ENCODE results near the gene DIS3L.
"Not testable (repeated sequence)": the region's sequence is repeated elsewhere in the genome, so short reads cannot be mapped to it uniquely, and the experiment has no call there.

Gene DIS3L

GRCh38 chr15:66312144-66312543 is 18.8 kb downstream of the DIS3L start:
- no peak for DNase-seq

DNA sequence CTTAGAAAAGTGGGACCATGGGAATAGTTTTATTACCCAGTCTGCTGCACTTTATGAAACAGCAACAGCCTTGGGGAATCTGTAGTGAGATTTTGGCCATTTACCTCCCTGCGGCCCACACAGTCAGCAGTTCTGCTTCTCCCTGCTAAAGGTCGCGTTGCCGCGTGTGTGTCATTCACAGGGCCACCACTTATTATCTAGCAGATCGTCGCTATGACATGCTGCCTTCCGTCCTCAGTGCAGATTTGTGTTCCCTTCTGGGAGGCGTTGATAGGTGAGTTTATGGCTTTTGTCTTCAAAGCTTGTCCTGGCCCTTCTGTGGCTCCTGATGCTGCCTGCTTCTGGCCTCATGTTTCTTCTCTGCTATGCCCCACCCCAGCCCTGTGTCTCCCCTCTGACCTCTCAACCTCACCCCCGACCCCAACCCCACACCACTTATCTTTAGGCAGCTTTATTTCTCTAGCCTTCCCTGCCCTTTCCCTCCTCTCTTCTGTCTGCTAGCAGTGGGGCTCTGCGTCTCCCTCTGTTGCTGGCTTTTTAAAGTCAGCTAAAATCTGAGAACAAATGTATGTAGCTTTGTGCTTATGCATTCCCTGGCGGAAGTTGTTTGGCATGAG is 30.1 kb downstream of the DIS3L start:
- no peak for DNase-seq

DNA sequence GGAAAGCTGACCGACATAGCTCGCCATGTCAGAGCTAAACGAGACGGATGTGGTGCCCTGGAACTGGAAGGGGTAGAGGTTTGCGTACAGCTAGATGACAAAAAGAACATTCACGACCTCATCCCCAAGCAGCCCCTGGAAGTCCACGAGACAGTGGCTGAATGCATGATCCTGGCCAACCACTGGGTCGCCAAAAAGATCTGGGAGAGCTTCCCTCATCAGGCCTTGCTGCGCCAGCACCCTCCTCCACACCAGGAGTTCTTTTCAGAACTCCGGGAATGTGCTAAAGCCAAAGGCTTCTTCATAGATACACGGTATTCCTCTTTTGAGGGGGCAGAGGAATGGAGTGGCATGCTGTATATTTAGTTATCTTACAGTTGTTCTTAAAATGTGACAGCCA is 32.7 kb downstream of the DIS3L start:
- no peak for DNase-seq

- DNase-seq, result no peak
Measured at GRCh38 chr15:66327736-66328135, 34.4 kb downstream of the DIS3L start.

GRCh38 chr15:66328771-66329170 is 35.4 kb downstream of the DIS3L start:
- no peak for DNase-seq

DNA sequence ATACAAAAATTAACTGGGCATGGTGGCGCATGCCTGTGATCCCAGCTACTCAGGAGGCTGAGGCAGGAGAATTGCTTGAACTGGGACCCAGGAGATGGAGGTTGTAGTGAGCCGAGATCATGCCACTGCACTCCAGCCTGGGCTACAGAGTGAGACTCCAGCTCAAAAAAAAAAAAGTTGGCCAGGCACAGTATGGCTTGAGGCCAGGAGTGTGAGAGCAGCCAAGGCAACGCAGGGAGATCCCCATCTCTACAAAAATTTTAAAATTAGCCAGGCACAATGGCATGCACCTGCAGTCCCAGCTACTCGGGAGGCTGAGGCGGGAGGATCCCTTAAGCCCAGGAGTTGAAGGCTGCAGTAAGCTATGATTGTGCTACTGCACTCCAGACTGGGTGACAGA is 55.2 kb downstream of the DIS3L start:
- DNase-seq, result not testable (repeated sequence)

DNA sequence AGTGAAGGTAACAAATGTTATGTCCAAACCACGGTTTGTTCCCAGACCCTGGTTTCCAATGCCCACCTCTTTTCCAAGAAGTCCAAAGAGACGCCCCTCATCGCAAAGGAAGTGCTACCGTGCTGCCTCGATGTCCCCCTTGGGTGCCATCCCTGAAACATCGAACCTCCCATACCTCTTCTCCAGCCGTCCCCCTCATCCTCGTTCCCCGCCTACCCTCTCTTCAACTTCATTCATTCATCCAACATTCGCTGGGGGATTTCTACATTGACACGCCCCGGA is 62.6 kb downstream of the DIS3L start:
- no peak for DNase-seq

GRCh38 chr15:66356359-66357236 is 63.2 kb downstream of the DIS3L start, which contains the start of gene TIPIN:
Gene TIPIN (minus strand): TSS chr15:66356685. CDS start chr15:66352947, 3,738 bp downstream.
- peak; percentile 97 for DNase-seq

DNA sequence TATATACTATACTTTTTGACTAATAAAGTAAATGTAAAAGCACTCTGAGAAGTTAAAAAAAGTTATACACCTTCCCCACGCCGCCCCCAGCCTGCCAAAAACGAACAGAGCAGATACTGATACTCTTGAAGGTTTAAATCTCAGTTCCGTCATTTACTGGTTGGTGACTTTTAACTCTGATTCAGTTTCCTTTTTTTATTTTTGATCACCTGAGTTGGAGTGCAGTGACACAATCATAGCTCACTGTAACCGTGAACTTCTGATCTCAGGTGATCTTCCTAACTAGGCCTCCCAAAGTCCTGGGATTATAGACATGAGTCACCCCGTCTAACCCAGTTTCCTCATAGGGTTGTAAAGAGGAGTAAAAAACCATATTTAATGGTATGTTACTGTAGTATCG is 66.4 kb downstream of the DIS3L start:
- no peak for DNase-seq

DNA sequence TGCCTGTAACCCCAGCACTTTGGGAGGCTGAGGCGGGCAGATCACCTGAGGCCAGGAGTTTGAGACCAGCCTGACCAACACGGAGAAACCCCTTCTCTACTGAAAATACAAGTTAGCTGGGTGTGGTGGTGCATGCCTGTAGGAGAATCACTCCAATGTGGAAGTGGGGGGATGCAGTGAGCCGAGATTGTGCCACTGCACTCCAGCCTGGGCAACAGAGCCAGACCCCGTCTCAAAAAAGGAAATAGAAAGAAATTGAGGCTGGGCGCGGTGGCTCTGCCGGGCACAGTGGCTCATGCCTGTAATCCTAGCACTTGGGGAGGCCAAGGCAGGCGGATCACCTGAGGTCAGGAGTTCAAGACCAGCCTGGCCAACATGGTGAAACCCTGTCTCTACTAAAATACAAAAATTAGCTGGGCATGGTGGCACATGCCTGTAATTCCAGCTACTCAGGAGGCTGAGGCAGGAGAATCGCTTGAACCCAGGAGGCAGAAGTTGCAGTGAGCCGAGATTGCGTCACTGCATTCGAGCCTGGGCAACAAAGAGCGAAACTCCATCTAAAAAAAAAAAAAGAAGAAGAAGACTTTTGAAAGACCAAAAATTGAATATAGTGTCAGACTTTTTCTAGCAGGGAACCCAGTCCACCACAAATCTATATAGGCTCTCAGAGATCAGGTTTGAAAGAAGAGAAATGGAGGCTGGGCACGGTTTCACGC is 68.5 kb downstream of the DIS3L start:
- DNase-seq, result not testable (repeated sequence)

- DNase-seq, result no peak
Measured at GRCh38 chr15:66362776-66363175, 69.4 kb downstream of the DIS3L start.

DNA sequence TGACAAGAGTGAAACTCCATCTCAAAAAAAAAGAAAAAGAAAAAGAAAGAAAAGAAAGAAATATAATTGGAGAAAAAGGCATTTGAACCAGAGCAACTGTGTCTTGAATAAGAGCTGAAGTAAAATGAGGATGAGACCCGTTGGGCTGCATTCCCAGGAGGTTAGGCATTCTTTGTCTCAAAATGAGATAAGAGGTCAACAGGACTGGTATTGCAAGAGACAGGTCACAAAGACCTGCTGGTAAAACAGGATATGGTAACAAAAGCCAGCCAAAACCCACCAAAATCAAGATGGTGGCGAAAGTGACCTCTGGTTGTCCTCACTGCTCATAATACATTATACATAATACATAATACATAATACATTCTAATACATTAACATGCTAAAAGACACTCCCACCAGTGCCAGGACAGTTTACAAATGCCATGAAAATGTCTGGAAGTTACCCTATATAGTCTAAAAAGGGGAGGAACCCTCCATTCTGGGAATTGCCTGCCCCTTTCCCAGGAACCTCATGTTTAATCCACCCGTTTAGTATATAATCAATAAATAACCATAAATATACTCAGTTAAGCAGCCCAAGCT is 71.7 kb downstream of the DIS3L start:
- DNase-seq, result peak; percentile 83

DNA sequence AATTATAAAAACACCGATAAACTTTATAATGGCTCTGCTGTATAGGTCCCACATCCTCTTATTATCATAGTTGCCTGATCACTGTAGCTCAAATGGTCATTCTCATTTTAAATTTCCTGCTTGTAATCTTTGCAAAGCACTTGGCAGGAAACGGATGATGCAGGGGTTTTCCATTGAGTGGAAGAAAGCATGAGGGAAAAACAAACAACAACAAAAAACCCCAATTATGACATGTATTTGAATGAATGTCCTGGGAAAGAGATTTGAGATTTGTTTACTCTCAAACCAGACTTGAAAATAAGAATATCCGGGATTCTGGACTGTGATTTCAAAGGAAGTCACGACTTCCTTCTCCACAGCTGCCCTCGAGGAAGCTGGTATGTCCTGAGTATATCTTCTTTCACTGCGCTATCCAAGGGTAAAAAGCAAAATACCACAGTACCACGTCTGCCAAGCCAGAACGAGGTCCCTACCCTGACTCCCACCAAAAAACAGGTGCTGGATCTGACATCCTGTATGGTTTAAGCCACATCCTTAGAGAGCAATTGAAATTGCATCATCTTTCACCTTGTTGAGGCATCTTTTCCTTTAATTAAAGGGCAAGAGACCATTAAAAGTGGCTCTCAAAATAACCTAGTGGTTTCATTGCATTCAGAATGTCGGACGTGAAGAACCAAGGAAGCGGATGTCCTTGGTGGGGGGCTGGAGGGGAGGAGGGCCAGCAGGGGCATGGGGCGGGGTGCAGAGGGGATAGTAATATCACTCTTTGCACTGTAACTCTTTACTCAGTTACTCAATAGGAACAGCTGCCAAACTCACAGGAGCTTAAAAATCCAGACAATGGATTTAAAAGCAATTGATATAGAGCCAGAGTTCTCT is 76.6 kb downstream of the DIS3L start:
- DNase-seq, result no peak

DNA sequence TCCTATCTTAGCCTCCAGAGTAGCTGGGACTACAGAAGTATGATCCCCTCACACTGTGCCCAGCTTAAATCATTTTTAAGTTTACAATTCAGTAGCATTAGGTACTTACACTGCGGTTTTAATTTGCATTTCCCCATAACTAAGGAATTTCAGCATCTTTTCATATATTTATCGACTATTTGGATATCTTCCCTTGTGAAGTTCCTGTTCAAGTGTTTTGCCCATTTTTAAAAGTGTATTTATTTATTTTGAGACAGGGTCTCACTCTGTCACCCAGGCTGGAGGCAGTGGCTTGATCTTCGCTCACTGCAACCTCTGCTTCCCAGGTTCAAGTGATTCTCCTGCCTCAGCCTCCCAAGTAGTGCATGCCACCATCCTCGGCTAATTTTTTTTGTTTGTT is 80.8 kb downstream of the DIS3L start:
- DNase-seq, result no peak

- no peak for DNase-seq
Measured at GRCh38 chr15:66378814-66379430, 85.6 kb downstream of the DIS3L start.

DNA sequence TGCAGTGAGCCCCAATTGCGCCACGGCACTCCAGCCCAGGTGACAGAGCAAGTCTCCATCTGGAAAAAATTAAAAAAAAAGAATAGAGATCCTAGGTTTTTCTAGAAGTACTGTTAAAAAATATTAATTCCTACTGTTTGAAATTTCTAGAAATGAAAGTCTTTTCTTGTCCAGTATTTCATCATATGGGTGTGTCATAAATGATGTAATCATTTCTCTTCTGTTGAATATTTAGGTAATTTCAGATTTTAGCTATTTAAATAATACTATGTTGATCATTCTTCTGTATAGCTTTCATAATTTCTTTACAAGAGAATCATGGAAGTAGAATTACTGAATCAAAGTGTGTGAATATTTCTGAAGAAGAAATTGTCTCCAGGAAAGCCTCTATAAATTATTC is 88.0 kb downstream of the DIS3L start:
- not testable (repeated sequence) for DNase-seq

All from islet precursor cell (in vitro differentiated cells).